IMR-90 (cell line): ENCODE measurements around the gene SLC44A5. TPM values are rescaled to one million over a fixed set of nuclear protein-coding genes. Genes with fewer than 3 reads are reported as not detected.

Experiments
- ATAC-seq: fragments of 200-7000 bp; cut with Tn5 transposase; 2 replicates; pipeline ENCODE4 v1.9.1; 2020; ENCODE audit warnings: low read depth, mild to moderate bottlenecking, moderate library complexity
- Bru-seq: library from RNA; stranded (reverse); fragments of 400-500 nt; gene quantifications from one replicate; lab custom pipeline; 2021; lab: Mats Ljungman, UMichigan
- BruChase-seq, 2 experiments: library from RNA; stranded (reverse); fragments of 400-500 nt; gene quantifications; one replicate each; lab custom pipeline; 2021; lab: Mats Ljungman, UMichigan
- BruUV-seq: library from RNA; stranded (reverse); fragments of 400-500 nt; replicated peaks from 2 replicates; lab custom pipeline; 2021; lab: Mats Ljungman, UMichigan
- CTCF ChIA-PET: fragments of 300-600 bp; formaldehyde crosslinking; extraction: SDS; loops from one replicate; lab custom pipeline; 2021; ENCODE audit warnings: antibody characterized with exemption; lab: Yijun Ruan, JAX
- POLR2A ChIA-PET: fragments of 300-600 bp; sonication (Branson Sonifier 250); formaldehyde crosslinking; loops from one replicate; lab custom pipeline; 2022; ENCODE audit warnings: antibody characterized with exemption; ENCODE audit not compliant: unreplicated experiment; lab: Charles Lee
- DNase-seq: peaks from one replicate; pipeline ENCODE4 v3.0.0; 2013
- H2AFZ ChIP-seq: replicated peaks from 2 replicates; pipeline ENCODE3; 2013; ENCODE audit warnings: low read length, mild to moderate bottlenecking; ENCODE audit not compliant: poor library complexity
- H2AK5ac ChIP-seq: 2 replicates; pipeline ENCODE4 v1.6.1; 2013; ENCODE audit warnings: low read depth, low read length, inconsistent platforms
- H2AK9ac ChIP-seq: replicated peaks from 2 replicates; pipeline ENCODE3; 2013; ENCODE audit warnings: mild to moderate bottlenecking, low read depth, low read length, moderate library complexity; ENCODE audit not compliant: poor library complexity
- H2BK120ac ChIP-seq: 2 replicates; pipeline ENCODE4 v1.6.1; 2013; ENCODE audit warnings: low read depth, low read length, inconsistent platforms
- H2BK15ac ChIP-seq: 3 replicates; pipeline ENCODE4 v1.6.1; 2013; ENCODE audit warnings: low read depth, low read length, inconsistent platforms
- H2BK20ac ChIP-seq: 2 replicates; pipeline ENCODE4 v1.6.1; 2013; ENCODE audit warnings: low read depth, mild to moderate bottlenecking, inconsistent platforms, low read length, moderate library complexity
- H2BK5ac ChIP-seq: 2 replicates; pipeline ENCODE4 v1.6.1; 2013; ENCODE audit warnings: mild to moderate bottlenecking, low read depth, low read length, inconsistent platforms; ENCODE audit not compliant: poor library complexity, severe bottlenecking
- H3K14ac ChIP-seq: replicated peaks from 2 replicates; pipeline ENCODE4 v1.6.1; 2013; ENCODE audit warnings: low read depth, low read length, inconsistent platforms
- H3K18ac ChIP-seq: 2 replicates; pipeline ENCODE4 v1.6.1; 2013; ENCODE audit warnings: low read depth, low read length, control low read depth
- H3K23ac ChIP-seq: 2 replicates; pipeline ENCODE4 v1.6.1; 2013; ENCODE audit warnings: low read depth, low read length, inconsistent platforms
- H3K27ac ChIP-seq: 2 replicates; pipeline ENCODE4 v1.5.1; 2013; ENCODE audit warnings: mild to moderate bottlenecking, control low read depth, low read length; ENCODE audit not compliant: insufficient read depth
- H3K27me3 ChIP-seq: 2 replicates; pipeline ENCODE4 v1.6.1; 2013; ENCODE audit warnings: low read length; ENCODE audit not compliant: control insufficient read depth, insufficient read depth
- H3K36me3 ChIP-seq: 2 replicates; pipeline ENCODE4 v1.6.1; 2013; ENCODE audit warnings: low read length, mixed read lengths; ENCODE audit not compliant: control insufficient read depth, insufficient read depth
- H3K4ac ChIP-seq: 2 replicates; pipeline ENCODE4 v1.6.1; 2013; ENCODE audit warnings: low read depth, low read length, inconsistent platforms
- H3K4me1 ChIP-seq: 2 replicates; pipeline ENCODE4 v1.6.1; 2013; ENCODE audit warnings: low read length, mixed read lengths; ENCODE audit not compliant: control insufficient read depth, insufficient read depth
- H3K4me2 ChIP-seq: 2 replicates; pipeline ENCODE4 v1.6.1; 2013; ENCODE audit warnings: low read depth, mild to moderate bottlenecking, control low read depth, low read length, moderate library complexity
- H3K4me3 ChIP-seq: 2 replicates; pipeline ENCODE4 v1.5.1; 2013; ENCODE audit warnings: low read depth, mild to moderate bottlenecking, control low read depth, low read length, moderate library complexity; ENCODE audit not compliant: insufficient read depth
- H3K56ac ChIP-seq: 2 replicates; pipeline ENCODE4 v1.6.1; 2013; ENCODE audit warnings: low read length, inconsistent platforms; ENCODE audit not compliant: insufficient read depth; ENCODE audit errors: extremely low read depth
- H3K79me1 ChIP-seq, 2 experiments: 2 replicates each; pipeline ENCODE4 v1.6.1; 2013; ENCODE audit warnings: low read length in 2 of 2, inconsistent platforms in 1 of 2, low read depth in 1 of 2
- H3K9ac ChIP-seq: 2 replicates; pipeline ENCODE4 v1.6.1; 2013; ENCODE audit warnings: low read depth, low read length, control low read depth
- H3K9me1 ChIP-seq: 2 replicates; pipeline ENCODE4 v1.6.1; 2013; ENCODE audit warnings: low read length, inconsistent platforms; ENCODE audit not compliant: insufficient read depth
- H3K9me3 ChIP-seq: 2 replicates; pipeline ENCODE4 v1.6.1; 2013; ENCODE audit warnings: low read length; ENCODE audit not compliant: control insufficient read depth, insufficient read depth
- H4K20me1 ChIP-seq: 2 replicates; pipeline ENCODE4 v1.6.1; 2013; ENCODE audit warnings: low read length, inconsistent platforms; ENCODE audit not compliant: insufficient read depth
- H4K5ac ChIP-seq: 2 replicates; pipeline ENCODE4 v1.6.1; 2013; ENCODE audit warnings: mild to moderate bottlenecking, low read depth, low read length, control low read depth
- H4K8ac ChIP-seq, 2 experiments: 2 replicates each; pipeline ENCODE4 v1.6.1; 2013; ENCODE audit warnings: low read depth in 2 of 2, low read length in 2 of 2, control low read depth in 1 of 2, inconsistent platforms in 1 of 2
- H4K91ac ChIP-seq: 2 replicates; pipeline ENCODE4 v1.6.1; 2013; ENCODE audit warnings: low read depth, low read length, inconsistent platforms; ENCODE audit not compliant: insufficient read depth
- CEBPB ChIP-seq: IDR thresholded peaks from 2 replicates; pipeline ENCODE4 v1.6.1; 2012; ENCODE audit warnings: low read depth, low read length, improper control_type of control experiment
- RAD21 ChIP-seq: IDR thresholded peaks from 2 replicates; pipeline ENCODE4 v1.6.1; 2012; ENCODE audit warnings: low read length, improper control_type of control experiment
- WGBS, 2 experiments: methylation state at CpG; one replicate each; pipeline versions ENCODE4 v1.1.5 to v1.1.7; 2013; ENCODE audit warnings: missing lambda C conversion rate in 2 of 2; ENCODE audit not compliant: insufficient read length in 1 of 2; ENCODE audit errors: extremely low coverage in 2 of 2; 5-methylcytosine and 5-hydroxymethylcytosine counted together
- dilution Hi-C: fragments of 300-500 bp; cut with HindIII; formaldehyde crosslinking; loops from one replicate; pipeline ENCODE4 v1.14.3; 2018; ENCODE audit warnings: low sequenced_read_pairs; ENCODE audit not compliant: unreplicated experiment
- in situ Hi-C: fragments of 300-500 bp; cut with MboI; formaldehyde crosslinking; loops from 3 replicates; pipeline ENCODE4 v1.14.3; 2019; ENCODE audit warnings: low sequenced_read_pairs, inconsistent platforms, mixed read lengths
- intact Hi-C: fragments of 100-400 bp; cut with micrococcal nuclease; formaldehyde crosslinking; loops from 2 replicates; pipeline ENCODE4 v1.10.0; 2022
- long read RNA-seq: library from polyadenylated mRNA; unstranded; transcript quantifications from one replicate; pipeline ENCODE4 v2.0.0, GENCODE V29; 2021; ENCODE audit not compliant: unreplicated experiment
- polyA plus RNA-seq, 3 experiments: library from polyadenylated mRNA; depleted of rRNA; stranded (reverse); fragments of >200 nt; gene quantifications; 2 replicates each; pipeline ENCODE4 v1.2.3, GENCODE V29; 2012; ENCODE audit warnings: low replicate concordance in 1 of 3
- total RNA-seq: library from RNA; depleted of rRNA; stranded (reverse); fragments of >200 nt; gene quantifications from 2 replicates; pipeline ENCODE4 v1.2.3, GENCODE V29; 2012; rRNA removed
- TF ChIP-seq, protein P1 (sequence below): conservative IDR thresholded peaks from 2 replicates; pipeline ENCODE4 v1.5.1; 2012; ENCODE audit warnings: mild to moderate bottlenecking, low read depth, low read length, improper control_type of control experiment

SLC44A5 gene
- under 0.01 TPM in 2 replicates for total RNA-seq
- not detected in 2 replicates for polyA plus RNA-seq (2012; rRNA removed)
- polyA plus RNA-seq (2012; cell fraction: cytosol; rRNA removed): not detected in 2 replicates
- polyA plus RNA-seq (2012; cell fraction: nucleus; rRNA removed; ENCODE audit: low replicate concordance): 0.03 TPM in 1 of 2 replicates, not detected in the other
- Bru-seq, nascent RNA: percentile 11 among the genes with signal in this experiment
- percentile 11 among the genes with signal in this experiment for BruChase-seq, experiment 1, labeled RNA remaining after a 6-hour chase
- BruChase-seq, experiment 2, labeled RNA remaining after a 2-hour chase: percentile 16 among the genes with signal in this experiment
- long read RNA-seq: 0 reads

- Histone ChIP-seq H3K79me1 (no peaks in the 10 kb centered on the region), H2AK5ac (no peak within 1 kb of the TSS), H3K9me3 (no peaks in the 10 kb centered on the region), H2BK120ac (no peak within 1 kb of the TSS), H2BK20ac (no peak within 1 kb of the TSS), H4K91ac (no peak within 1 kb of the TSS), H2AFZ (no peak within 1 kb of the TSS), H4K8ac (no peak within 1 kb of the TSS), H4K20me1 (no peaks in the 10 kb centered on the region), H2BK5ac (no peak within 1 kb of the TSS), H3K56ac (no peak within 1 kb of the TSS), H3K9me1 (no peaks in the 10 kb centered on the region), H3K14ac (no peak within 1 kb of the TSS), H3K4ac (no peak within 1 kb of the TSS), H3K27me3 (peaks cover 16% of the 10 kb centered on the region), H2AK9ac (no peak within 1 kb of the TSS), H3K4me1 (no peaks in the 10 kb centered on the region), H4K5ac (no peak within 1 kb of the TSS), H3K18ac (no peak within 1 kb of the TSS), H3K4me2 (no peak within 1 kb of the TSS), H3K9ac (no peak within 1 kb of the TSS), H3K23ac (no peak within 1 kb of the TSS), H3K36me3 (no peaks in the 10 kb centered on the region), H3K27ac (no peak within 1 kb of the TSS), H3K4me3 (no peak within 1 kb of the TSS), H2BK15ac (no peak within 1 kb of the TSS)
- no peak for ATAC-seq
- 100% methylated on average over 1 of the region's 1 CpG; no CpG with 5 or more reads in 1 of the 2 experiments for WGBS, 2 experiments
- intact Hi-C loops: no loop called here
- CTCF ChIA-PET: no interaction called here
- no peak for TF ChIP-seq CEBPB
- TF ChIP-seq, protein P1, sequence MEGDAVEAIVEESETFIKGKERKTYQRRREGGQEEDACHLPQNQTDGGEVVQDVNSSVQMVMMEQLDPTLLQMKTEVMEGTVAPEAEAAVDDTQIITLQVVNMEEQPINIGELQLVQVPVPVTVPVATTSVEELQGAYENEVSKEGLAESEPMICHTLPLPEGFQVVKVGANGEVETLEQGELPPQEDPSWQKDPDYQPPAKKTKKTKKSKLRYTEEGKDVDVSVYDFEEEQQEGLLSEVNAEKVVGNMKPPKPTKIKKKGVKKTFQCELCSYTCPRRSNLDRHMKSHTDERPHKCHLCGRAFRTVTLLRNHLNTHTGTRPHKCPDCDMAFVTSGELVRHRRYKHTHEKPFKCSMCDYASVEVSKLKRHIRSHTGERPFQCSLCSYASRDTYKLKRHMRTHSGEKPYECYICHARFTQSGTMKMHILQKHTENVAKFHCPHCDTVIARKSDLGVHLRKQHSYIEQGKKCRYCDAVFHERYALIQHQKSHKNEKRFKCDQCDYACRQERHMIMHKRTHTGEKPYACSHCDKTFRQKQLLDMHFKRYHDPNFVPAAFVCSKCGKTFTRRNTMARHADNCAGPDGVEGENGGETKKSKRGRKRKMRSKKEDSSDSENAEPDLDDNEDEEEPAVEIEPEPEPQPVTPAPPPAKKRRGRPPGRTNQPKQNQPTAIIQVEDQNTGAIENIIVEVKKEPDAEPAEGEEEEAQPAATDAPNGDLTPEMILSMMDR: no peak
- TF ChIP-seq RAD21: no peak
- dilution Hi-C loops: no loop called here
- POLR2A ChIA-PET: no interaction called here
- in situ Hi-C loops: no loop called here
- no peak for DNase-seq
- no TSS peak for BruUV-seq
These were observed at the start of gene SLC44A5 for GRCh38 chr1:75611014-75611413. SLC44A5 (minus strand) TSS chr1:75611114; CDS start chr1:75541447, 69,667 bp downstream.
